HG02571 (cell line): Measurements from ENCODE around the gene PHKB.
"Not testable (repeated sequence)": the region's sequence is repeated elsewhere in the genome, so short reads cannot be mapped to it uniquely, and the experiment has no call there.

Experiments used
- ATAC-seq: cut with Tn5 transposase; IDR thresholded peaks from one replicate; pipeline ENCODE4 v1.9.1; 2021; ENCODE audit warnings: mild to moderate bottlenecking, moderate library complexity; ENCODE audit not compliant: unreplicated experiment

The PHKB gene

DNA sequence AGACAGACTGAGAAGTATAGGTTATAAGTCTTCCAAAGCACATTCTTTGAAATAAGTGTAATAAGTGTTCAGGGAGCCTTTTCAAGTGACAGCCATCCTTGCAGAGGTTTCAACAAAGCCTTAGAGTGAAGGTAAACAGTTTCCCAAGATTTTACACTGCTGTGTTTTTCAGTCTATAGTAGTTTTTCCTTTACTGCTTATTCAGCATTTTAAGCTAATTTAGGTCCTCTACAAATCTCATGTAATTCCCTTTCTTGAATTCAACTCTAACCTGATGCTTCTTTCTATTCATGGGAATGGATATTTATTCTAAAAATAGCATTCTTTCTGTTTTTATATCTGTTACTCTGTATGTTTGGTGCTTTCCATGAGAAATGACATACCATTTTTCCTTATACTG is 211.3 kb downstream of the PHKB start:
- ATAC-seq: no peak

DNA sequence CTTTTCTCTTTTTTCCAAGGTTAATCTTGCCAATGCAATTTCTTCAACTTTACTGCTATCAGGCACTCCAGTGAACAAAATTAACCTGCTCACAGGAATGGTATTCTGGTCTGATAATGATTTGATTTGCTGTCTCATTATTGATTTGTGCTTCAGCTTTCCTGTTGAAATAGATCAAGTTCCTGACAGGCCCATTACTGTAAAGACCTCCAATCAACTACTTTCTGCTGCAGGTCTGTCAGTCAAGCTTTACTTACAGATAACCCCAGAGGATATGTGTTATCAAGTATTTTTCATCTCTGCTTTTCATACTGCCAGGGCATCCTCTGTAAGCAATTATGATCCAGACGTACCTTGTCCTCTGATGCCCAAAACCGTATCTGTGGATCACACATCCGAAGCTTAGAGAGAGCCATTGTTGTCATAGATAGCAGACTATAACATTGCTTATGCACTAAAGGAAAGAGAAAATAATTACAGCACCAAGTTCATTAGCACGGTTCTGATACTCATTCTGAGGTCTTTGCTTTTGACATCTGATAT is 215.6 kb downstream of the PHKB start:
- no peak for ATAC-seq

DNA sequence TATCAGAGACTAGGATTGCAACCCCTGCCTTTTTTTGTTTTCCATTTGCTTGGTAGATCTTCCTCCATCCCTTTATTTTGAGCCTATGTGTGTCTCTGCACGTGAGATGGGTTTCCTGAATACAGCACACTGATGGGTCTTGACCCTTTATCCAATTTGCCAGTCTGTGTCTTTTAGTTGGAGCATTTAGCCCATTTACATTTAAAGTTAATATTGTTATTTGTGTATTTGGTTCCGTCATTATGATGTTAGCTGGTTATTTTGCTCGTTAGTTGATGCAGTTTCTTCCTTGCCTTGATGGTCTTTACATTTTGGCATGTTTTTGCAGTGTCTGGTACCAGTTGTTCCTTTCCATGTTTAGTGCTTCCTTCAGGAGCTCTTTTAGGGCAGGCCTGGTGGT is 220.4 kb downstream of the PHKB start:
- ATAC-seq: not testable (repeated sequence)

DNA sequence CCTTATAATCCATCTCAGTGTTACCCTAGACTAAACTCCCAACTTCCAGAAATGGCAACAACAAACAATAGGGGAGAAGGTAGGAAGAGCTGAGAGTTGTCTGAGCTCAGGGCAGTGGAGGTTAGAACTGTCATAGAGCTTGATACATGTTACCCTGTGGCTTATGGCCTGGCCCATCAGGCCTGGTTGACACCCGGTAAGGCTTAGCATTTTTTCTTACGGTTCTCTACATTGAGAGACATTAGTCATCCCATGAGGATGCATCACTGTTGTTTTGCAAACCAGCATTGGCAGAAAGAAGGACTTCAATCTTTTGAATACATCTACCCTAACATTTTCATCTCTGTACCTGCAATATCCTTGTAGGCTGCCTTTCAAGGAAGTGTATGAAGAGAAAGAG is 226.6 kb downstream of the PHKB start:
- ATAC-seq: no peak

DNA sequence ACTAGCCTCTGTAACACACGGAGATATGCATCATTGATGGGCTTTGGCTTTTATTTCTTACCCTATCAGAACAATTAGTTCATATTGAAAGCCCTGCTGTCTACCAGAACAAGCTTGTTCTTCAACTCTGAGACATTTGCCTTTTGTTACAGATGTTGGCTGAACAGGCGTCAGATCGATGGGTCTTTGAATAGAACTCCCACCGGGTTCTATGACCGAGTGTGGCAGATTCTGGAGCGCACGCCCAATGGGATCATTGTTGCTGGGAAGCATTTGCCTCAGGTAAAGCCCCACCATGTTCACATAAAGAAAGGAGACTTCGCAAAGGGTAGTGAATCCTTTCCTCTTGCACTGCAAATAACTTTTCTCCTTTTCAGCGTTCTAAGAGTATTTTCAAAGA is 232.1 kb downstream of the PHKB start:
- no peak for ATAC-seq

DNA sequence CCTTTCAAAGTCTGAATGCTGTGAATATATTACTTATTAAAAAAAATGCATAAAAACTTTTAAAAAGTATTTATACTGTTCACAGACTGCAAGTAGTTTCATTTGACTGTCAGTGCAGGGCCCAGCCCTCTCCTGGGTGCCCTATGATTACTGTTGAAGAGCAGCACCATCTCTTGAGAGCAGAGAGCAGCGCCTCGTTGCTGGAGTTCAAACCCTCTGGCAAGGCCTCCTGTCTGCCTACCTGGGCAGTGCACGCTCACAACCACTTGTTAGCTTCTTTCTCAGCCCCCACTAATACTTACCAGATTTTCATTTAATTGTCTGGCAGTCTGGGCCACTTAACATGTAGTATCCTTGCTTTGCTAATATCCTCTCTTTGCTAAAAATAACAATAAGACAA is 233.4 kb downstream of the PHKB start:
- no peak for ATAC-seq

DNA sequence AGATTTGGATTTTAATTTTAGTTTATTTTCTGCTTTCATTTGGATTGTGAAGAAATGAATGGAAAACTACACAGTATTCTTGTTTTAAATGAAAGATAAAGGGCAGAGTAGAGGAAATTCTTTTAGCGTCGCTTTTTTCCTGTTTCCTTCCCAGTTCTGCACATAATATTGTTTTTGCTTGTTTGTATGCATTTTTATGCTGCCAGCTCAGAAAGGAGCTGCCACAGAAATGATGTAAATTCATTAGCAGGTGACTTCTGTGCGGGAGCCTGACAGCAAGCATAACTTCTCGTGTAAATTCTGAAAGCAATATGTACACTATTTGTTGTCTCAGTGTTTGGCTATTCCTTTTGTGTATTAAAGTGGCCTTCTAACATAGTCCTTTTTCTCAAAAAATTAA is 234.6 kb downstream of the PHKB start:
- ATAC-seq: no peak

DNA sequence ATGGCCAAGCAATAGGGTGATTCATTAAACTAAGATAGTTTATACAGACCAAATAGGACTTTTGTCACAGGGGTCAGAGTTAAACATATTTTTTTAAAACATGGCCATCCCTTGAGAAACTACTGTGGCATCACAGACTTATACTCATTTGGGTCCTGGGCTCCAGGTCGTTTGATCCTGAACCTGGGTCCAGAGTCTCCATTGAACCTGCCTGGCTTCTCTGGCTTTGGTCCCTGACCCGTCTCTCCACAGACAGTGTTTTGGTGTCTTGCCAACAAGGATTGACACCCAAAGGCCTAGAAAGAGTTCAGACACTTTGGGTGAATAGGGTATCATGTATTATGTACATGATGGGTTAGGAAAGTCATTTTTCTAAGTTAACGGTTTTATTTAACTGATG is 236.7 kb downstream of the PHKB start:
- no peak for ATAC-seq

DNA sequence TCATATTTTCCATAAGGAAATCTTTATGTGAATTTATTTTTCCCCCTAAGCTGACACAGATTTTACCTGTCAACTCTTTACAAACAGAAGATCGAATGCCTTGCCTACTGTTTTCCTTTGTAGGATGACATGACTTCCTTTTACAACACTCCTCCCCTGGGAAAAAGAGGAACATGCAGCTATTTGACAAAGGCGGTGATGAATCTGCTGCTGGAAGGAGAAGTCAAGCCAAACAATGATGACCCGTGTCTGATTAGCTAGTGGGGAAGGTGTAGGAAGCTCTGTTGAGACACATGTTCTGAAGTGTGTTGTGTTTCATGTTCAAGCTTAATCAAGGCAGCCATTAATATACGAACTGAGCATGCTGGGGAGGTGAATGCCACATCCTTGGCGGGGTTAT is 238.0 kb downstream of the PHKB start:
- no peak for ATAC-seq

DNA sequence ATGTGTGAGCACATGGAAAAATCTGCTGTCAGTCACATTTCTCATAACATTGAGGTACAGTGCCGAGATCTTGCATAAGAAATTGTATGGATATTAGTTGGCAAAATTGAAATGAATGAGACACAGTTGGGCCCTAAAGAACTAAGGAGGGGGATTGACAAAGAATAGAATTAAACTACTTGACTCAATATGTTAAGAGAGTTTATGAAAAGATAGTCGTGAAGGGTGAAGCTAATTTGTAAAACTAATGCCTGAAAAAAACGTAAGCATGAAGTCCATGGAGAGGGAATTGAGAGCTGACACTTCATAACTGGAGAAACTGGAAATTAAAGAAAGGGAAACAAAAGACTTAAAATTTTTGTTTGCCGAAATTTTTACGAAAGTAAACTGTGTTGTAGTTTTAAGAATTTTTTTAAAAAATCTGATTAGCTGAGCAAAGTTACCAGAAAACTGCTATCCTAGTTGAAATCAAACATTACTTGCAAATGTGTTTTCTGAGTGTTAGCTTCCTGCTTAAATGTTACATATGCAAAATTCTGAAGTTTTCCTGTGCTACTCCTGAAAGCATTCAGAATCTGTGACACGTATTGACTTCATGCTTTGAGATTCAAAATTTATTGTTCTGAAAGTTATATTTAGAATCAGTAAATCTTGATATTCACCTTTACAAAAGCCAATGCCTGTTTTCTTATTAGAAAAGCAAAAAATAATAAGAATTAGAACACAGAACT is 239.9 kb downstream of the PHKB start:
- ATAC-seq: no peak

DNA sequence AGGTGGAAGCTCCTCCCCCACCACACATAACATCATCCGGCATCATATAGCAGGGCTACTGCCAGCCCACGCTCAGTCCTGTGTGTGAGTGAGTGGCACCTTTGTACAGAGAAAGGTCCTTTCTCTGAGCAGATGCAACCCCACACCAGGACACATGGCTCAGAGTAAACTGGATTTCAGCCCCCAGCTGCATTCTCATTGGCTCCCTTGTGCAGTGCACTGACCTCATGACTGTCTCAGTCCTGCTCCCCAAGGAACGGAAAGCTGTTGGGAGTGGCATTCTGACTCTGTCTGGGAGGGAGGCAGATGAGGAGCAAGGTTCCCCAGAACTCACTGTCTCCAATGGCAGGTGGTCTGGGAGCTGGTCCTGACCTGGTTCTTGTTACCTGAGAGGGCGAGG is 244.1 kb downstream of the PHKB start:
- no peak for ATAC-seq

DNA sequence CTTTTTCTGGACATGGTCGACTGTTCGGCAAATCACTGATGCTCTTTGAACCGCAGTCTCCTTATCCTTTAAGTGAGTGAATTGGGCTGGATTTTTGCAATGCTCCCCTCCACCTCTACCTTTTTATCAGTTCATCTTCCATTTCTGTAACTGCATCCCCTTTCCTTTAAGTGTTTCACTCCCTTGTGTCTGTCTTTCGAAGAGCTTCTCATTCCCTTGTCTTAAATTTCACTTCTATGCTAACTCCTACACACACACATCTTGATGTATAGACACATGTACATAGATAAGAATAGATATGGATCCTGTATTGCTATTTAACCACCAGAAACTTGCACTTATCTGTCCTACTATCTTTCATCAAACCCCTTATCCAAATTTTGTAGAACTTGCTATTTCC is 250.7 kb downstream of the PHKB start:
- ATAC-seq: no peak

DNA sequence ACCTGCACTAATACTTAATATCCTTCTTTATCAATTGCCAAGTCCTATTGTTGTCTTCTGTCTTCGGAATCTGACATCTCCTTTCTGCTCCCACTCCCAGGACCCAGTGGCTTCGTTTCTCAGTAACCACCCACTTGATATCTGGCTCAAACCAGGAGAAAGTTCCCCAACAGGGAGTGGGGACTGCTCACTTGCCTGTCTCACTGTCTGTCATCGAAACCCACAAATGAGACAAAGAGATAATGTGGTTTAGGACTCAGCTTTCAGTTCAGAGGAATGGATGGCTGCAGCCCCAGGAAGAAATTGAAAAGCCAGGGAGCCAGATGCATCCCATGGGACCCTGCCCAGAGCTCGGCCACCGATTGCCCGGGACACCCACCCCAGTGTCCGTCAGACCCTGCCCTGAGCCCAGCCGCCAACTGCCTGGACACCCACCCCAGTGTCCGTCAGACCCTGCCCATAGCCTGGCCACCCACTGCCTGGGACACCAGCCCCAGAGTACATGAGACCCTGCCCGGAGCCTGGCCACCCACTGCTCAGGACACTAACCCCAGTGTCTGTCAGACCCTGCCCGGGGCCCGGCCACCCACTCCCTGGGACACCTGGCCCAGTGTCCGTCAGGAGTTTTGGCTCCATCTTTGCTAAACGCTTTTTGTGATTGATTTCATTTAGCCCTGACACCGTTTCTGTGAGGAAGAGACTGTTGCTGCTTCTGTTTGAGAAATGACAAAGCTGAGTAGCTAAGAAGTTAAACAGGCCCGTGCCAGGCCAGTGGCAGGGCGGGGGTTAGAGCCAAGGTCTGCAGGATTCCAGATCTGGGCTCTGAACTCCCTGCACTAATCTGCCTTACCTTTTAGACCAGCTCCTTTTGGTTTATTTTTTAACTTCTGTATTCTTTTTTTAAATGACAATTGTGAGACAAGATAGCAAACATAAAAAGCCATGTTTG is 251.4 kb downstream of the PHKB start:
- no peak for ATAC-seq

DNA sequence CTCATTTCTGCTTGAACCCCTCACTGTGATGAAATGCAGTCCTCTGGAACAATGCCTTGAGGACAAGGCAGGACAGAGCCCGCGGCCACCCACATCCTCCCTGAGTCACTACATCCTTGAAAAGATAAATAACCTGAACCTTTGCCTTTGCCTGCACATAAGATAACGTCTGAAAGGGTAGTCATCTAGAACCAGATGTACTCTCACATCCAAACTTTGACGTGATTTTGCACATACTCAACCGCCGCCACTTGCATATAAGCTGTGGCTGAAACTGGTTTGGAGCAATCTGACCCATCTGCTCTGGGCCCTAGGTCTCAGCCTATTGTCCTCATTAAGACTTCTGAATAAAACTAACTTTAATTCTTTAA is 252.1 kb downstream of the PHKB start:
- ATAC-seq: no peak

DNA sequence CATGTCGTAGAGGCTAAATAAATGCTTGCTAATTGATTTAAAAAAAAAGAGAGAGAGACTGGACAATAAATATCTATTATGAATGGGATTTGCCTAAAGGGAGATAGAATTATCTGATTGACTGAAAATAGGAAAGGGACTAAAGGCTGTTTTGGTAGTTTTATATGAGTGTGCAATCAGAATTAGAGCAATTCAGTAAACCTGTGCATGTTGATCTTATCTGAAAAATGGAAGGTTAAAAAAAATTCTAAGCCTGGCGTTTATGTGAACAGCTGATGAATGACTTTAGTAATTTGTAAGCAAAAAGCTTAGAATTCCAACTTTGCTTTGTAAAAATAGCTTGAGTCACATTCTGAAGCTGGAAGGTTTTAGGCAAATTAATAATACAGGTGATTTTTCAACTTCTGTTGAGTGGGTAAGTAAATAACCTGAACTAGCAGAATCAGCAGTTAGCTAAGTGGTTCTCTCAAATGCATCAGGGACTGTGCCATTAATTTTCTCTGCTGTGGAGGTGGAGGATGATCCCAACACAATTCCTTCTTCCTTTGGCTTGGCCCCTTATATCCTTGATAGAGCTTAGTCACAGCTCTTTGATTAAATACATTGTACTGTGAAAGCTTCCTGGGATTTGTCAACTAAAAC is 254.4 kb downstream of the PHKB start:
- ATAC-seq: no peak

DNA sequence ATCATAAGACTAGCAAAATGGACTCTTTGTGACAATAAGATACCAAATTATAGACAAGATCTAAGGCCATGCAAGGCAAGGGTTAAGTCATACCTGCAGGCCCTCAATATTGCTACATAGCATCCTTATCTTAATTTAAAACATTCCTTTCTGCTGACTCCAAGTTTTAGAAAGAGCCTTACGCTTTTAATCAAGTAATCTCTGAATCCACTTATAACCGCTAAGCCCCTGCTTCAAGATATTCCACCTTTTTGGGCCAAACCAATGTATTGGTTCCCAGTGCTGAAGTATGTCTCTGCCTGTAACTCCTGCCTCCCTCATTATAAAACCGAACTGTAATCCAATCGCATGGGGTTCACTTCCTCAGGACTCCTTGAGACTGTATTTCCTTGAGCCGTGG is 255.4 kb downstream of the PHKB start:
- ATAC-seq: no peak

DNA sequence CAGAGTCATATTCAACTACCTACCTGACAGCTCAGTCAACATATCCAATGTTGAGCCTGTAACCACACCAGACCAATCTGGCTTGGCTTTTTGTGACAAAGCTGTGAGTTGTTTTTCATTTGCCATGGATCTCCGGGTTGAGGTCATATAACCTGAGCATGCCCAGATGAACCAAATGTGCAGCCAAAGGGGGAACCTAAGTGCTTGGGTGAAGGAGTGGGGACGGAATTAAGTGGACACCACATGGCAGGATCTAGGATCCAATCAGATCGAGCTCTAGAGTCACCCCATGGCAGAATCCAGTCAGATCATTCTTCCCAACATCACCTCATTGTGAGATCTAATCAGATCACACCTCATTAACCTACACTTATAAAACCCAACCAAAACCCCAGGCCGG is 258.6 kb downstream of the PHKB start:
- no peak for ATAC-seq

DNA sequence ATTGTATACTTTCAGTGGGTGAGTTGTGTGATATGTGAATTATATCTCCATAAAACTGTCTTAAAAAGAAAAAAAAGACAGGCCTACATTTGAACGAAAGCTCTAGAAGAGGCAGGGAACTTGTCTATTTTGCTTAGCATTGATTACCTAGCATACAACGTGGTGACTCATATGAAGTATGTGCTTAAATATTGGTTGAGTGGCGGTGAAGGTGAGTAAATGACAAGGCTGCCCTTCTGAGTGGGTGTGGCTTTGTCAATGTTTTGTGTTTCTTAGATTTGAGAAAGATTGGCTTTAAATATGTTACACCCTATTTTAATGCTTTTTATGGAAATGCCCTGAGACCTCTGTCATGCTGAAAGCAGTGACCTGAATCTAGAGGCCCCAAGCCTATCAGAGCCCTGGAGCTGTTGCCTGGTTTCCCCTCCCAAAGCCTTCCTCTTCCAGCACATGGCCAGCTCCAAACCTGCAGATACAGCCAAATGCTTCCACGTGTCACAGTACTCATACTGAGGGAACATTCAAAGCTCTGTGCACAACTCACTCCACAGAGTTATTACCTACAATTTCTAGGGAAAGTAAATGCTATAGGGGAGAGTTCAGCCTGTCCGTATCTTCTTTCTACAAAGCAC is 260.0 kb downstream of the PHKB start:
- no peak for ATAC-seq

DNA sequence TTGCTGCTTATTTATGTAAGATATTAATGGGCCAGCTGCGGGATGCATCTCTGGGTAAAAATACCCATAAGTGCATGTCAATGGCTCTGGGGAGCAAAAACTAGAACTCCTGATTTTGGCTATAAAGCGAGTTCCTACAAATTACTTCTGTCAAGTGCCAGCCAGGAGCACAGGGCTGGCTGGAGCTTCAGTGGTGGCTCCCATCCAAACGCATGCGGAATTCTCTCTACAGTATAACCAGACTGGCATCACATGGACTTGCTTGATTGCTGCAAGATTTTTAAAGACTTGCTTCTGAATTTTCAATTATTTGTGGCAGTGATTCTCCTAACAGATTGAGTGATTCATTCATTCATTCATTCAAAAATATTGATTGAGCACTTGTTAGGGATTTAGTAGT is 260.9 kb downstream of the PHKB start:
- ATAC-seq: no peak

DNA sequence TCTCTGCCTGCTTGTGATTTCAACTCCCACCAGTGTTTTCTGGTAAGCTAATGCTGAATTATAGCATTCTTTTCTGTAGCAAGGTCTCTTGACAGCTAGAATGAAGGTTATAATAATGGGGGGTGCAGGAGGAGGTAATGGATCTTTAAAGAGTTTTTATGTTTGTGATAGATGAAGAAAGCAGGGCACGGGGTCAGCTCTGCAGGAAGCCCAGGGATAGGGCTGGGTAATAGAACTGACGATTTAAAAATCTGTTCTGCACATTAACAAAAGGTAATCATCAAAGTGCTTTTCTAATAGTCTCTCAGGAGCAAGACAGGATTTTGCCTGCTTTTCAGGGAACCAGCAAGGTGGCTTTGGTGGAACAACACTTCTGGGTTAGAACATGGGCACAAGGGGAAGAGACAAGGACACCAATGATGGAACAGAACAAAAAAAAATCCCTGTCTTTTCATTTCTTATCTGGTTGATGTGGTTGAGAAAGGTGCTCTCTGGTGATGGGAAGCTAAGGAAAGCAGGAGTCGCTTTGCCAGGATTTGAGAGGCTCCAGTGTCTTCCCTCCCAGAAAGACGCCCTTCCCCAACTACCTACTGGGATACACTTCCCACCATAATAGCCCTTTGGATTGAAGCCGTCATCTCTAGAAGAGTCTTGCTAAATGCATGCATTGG is 263.1 kb downstream of the PHKB start:
- ATAC-seq: no peak
